Testis (tissue), 2 donors: ENCODE results near the gene OTOS.

Experiments
- POLR2A ChIP-seq: fragments of 450-650 bp; IDR thresholded peaks from one replicate; pipeline ENCODE4 v1.6.1; 2017; ENCODE audit warnings: antibody characterized with exemption, mild to moderate bottlenecking, moderate library complexity
- TF ChIP-seq, protein P1 (sequence below), 3 experiments: fragments of 450-650 bp in 2 of 3; fragments of 200-600 bp in 1 of 3; sonication (generic) in 1 of 3; IDR thresholded peaks; one replicate each; pipeline ENCODE4 v1.5.1; 2016 to 2019; ENCODE audit warnings: antibody characterized with exemption in 3 of 3, mild to moderate bottlenecking in 2 of 3, moderate library complexity in 1 of 3

DNA sequence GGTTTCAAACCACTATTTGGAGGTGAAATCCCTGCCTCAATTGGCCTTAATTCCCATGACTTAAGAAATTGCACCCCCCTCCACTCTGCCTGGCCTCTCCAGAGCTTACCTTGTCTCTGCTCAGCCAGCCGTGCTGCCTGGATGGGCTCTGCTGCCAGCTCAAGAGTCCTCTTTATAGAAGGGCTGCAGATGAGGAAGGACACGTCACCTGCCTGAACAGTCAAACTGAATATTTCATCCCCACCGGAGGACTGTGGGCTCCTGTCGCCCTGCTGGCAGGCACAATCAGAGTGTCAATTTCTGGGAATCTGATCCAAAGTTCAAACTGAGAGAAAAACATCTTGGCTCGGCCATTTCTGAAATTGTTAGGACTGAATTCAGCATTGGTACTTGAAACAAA lies at the start of gene OTOS:
- no peak for TF ChIP-seq POLR2A
- TF ChIP-seq, protein P1, sequence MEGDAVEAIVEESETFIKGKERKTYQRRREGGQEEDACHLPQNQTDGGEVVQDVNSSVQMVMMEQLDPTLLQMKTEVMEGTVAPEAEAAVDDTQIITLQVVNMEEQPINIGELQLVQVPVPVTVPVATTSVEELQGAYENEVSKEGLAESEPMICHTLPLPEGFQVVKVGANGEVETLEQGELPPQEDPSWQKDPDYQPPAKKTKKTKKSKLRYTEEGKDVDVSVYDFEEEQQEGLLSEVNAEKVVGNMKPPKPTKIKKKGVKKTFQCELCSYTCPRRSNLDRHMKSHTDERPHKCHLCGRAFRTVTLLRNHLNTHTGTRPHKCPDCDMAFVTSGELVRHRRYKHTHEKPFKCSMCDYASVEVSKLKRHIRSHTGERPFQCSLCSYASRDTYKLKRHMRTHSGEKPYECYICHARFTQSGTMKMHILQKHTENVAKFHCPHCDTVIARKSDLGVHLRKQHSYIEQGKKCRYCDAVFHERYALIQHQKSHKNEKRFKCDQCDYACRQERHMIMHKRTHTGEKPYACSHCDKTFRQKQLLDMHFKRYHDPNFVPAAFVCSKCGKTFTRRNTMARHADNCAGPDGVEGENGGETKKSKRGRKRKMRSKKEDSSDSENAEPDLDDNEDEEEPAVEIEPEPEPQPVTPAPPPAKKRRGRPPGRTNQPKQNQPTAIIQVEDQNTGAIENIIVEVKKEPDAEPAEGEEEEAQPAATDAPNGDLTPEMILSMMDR (IDR thresholded peaks at IDR 0.05): no peak
